ENCODE data around the gene GTPBP3. TPM values are rescaled to one million over a fixed set of nuclear protein-coding genes. Genes with fewer than 3 reads are reported as not detected.
"Not testable (repeated sequence)": the region's sequence is repeated elsewhere in the genome, so short reads cannot be mapped to it uniquely, and the experiment has no call there.

GTPBP3 gene, protein sequence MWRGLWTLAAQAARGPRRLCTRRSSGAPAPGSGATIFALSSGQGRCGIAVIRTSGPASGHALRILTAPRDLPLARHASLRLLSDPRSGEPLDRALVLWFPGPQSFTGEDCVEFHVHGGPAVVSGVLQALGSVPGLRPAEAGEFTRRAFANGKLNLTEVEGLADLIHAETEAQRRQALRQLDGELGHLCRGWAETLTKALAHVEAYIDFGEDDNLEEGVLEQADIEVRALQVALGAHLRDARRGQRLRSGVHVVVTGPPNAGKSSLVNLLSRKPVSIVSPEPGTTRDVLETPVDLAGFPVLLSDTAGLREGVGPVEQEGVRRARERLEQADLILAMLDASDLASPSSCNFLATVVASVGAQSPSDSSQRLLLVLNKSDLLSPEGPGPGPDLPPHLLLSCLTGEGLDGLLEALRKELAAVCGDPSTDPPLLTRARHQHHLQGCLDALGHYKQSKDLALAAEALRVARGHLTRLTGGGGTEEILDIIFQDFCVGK
- total RNA-seq (26.1 TPM), polyA plus RNA-seq (1 to 10 TPM; 5.2 to 9.4 (median 8.7) TPM)

DNA sequence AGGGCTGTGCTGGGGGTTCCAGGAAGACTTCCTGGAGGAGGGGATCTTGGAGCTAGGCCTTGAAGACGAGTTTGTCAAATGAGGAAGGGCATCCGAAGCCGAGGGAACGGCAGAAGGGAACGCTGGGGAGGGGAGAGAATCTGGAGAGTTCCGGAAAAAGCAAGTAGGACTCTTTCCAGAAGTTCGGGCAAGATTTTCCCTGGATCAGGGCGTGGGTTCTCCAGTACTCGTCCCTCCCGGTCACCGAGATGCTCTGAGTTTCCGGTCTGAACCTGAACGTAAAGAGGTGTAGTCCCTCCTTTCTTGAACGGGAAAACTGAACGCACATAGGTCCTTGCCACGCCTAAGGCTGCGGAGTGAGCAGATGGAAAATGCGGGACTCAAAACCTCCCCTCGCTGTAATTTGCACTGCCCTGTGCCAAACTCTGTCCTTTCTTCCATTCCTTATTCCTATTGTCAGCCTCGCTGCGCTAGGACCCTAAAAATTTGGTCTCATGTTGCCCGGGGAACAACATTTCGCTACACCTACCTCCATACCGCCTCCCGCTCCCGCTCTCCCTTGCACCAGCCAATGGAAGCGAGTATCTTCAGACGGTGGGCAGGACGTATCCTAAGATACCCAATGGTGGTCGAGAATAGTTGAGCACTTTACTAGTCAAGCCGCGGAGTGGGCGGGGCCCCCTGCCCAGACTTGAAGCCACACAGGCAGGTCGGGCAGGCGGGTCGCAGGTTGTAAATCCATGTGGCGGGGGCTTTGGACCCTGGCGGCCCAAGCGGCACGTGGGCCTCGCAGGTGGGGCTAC is at the start of gene GTPBP3:
Gene GTPBP3, plus strand, starts transcription at position 682 of the 803 bp plus-strand sequence. Its CDS starts 59 bp downstream, at position 741.
- ATAC-seq (ENCODE audit: low read depth in 2 of 2) (peak; percentile 93 to 94), DNase-seq (peak; percentile 94 to 99 (median 97))
- no peaks in the 10 kb centered on the region for H3K36me3 ChIP-seq (ENCODE audit: control insufficient read depth, insufficient read depth, low read length)
- peak within 1 kb of the TSS; percentile 91 for H3K4me3 ChIP-seq (ENCODE audit: low read depth, low read length)
- peaks cover 49% of the 10 kb centered on the region for H3K4me1 ChIP-seq (ENCODE audit: control insufficient read depth, insufficient read depth, low read length, poor library complexity, severe bottlenecking)
- H3K27me3 ChIP-seq (ENCODE audit: control insufficient read depth, insufficient read depth, low read length), result no peaks in the 10 kb centered on the region
- H3K9me3 ChIP-seq (ENCODE audit: control insufficient read depth in 2 of 2, low read length in 2 of 2), result no peaks in the 10 kb centered on the region
- Mint-ChIP-seq H3K4me1 (peaks cover 5 to 54% (median 15%) of the 10 kb centered on the region in 4 donors), H3K27me3 (peaks cover 4% of the 10 kb centered on the region), H3K4me3 (peak within 1 kb of the TSS; percentile 88 to 97 (median 92)), H3K9me3 (peaks cover 0 to 2% (median 0%) of the 10 kb centered on the region in 7 donors), H3K27ac (peak within 1 kb of the TSS; percentile 66 to 94 (median 88)), H3K36me3 (no peaks in the 10 kb centered on the region)
- H3K27ac ChIP-seq (ENCODE audit: insufficient read depth, low read length, poor library complexity, severe bottlenecking), result peak within 1 kb of the TSS; percentile 84

DNA sequence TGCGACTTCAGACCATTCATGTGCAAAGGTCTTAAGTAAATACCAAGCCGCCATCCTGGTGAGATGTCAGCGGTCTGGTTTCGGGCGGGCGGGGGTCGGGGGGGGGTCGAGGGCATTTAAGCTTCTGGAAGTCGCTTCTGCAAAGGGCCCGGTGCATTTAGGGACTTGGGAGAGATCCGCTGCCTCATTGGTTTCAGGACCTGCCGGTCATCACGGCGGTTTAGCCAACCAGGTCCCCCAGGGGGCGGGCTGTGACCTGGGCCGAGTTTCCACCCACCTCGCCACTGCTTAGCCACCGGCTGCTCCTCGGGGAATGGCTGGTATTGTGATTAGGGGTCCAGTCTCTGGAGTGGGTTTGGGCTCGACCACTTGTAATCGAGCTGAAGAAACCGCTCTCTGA is 47.9 kb upstream of the GTPBP3 start:
- peaks cover 0 to 5% (median 2%) of the 10 kb centered on the region in 4 donors for H3K4me1 Mint-ChIP-seq
- H3K36me3 Mint-ChIP-seq, result no peaks in the 10 kb centered on the region
- H3K9me3 Mint-ChIP-seq, result peaks cover 0 to 1% (median 0%) of the 10 kb centered on the region in 7 donors
- peaks cover 11% of the 10 kb centered on the region for H3K27me3 Mint-ChIP-seq
- Histone ChIP-seq H3K36me3 (ENCODE audit: control insufficient read depth, insufficient read depth, low read length) (no peaks in the 10 kb centered on the region), H3K4me3 (ENCODE audit: low read depth, low read length) (no peak overlapping the region), H3K9me3 (ENCODE audit: control insufficient read depth in 2 of 2, low read length in 2 of 2) (no peaks in the 10 kb centered on the region), H3K27me3 (ENCODE audit: control insufficient read depth, insufficient read depth, low read length) (no peaks in the 10 kb centered on the region), H3K4me1 (ENCODE audit: control insufficient read depth, insufficient read depth, low read length, poor library complexity, severe bottlenecking) (peaks cover 11% of the 10 kb centered on the region), H3K27ac (ENCODE audit: insufficient read depth, low read length, poor library complexity, severe bottlenecking) (no peak overlapping the region)
- DNase-seq (peak in 1 of 3 donors; percentile 73), ATAC-seq (ENCODE audit: low read depth in 2 of 2) (no peak)
- H3K27ac Mint-ChIP-seq, result no peak overlapping the region
- H3K4me3 Mint-ChIP-seq, result no peak overlapping the region

DNA sequence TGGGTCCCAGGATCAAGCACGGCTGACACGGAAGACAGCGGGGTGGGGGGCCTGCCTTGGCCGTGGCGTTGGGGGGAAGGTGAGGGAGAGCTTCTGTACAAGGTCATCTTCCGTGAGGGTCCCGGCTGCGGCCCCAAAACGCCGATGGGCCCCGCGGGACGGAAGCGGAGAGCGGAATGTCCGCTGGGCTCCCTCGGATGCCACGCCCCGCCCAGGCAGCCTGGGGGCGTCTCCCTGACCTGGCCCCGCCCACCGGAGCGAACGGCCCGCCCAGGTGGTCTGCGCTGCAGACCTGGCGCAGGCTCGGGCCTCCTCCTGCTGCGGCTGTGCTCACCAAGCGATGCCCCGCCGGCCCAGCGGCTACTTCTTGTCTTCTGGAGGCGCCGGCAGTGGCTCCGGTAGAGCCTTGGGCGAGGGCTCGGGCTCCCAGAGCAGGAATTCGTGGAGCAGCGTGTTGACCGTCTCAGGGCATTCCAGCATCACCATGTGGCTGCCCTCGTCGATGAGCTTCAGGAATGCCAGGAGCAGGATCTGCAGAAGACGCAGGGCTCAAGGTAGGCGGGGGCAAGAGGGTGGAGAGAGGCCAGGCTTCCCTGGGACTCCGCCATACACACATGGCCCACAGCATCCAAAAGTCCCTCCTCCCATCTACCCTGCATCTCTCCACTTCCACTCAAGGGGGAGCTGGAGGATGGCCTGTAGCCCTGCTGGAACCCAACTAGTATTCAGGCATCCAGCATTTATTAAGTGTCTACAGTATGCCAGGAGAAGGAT is 44.9 kb upstream of the GTPBP3 start:
- peak overlapping the region; percentile 66 for H3K4me3 ChIP-seq (ENCODE audit: low read depth, low read length)
- H3K27ac ChIP-seq (ENCODE audit: insufficient read depth, low read length, poor library complexity, severe bottlenecking), result peak overlapping the region; percentile 23
- peaks cover 11% of the 10 kb centered on the region for H3K4me1 ChIP-seq (ENCODE audit: control insufficient read depth, insufficient read depth, low read length, poor library complexity, severe bottlenecking)
- peak; percentile 75 to 87 (median 79) for DNase-seq
- peaks cover 0 to 1% (median 0%) of the 10 kb centered on the region in 7 donors for H3K9me3 Mint-ChIP-seq
- peak overlapping the region in 1 of 3 donors; percentile 59 for H3K27ac Mint-ChIP-seq
- H3K36me3 Mint-ChIP-seq, result no peaks in the 10 kb centered on the region
- peak overlapping the region; percentile 91 to 95 (median 92) for H3K4me3 Mint-ChIP-seq
- ATAC-seq (ENCODE audit: low read depth in 2 of 2), result peak; percentile 93 to 96
- H3K36me3 ChIP-seq (ENCODE audit: control insufficient read depth, insufficient read depth, low read length), result no peaks in the 10 kb centered on the region
- peaks cover 11% of the 10 kb centered on the region for H3K27me3 Mint-ChIP-seq
- no peaks in the 10 kb centered on the region for H3K27me3 ChIP-seq (ENCODE audit: control insufficient read depth, insufficient read depth, low read length)
- no peaks in the 10 kb centered on the region for H3K9me3 ChIP-seq (ENCODE audit: control insufficient read depth in 2 of 2, low read length in 2 of 2)
- peaks cover 0 to 5% (median 2%) of the 10 kb centered on the region in 4 donors for H3K4me1 Mint-ChIP-seq

DNA sequence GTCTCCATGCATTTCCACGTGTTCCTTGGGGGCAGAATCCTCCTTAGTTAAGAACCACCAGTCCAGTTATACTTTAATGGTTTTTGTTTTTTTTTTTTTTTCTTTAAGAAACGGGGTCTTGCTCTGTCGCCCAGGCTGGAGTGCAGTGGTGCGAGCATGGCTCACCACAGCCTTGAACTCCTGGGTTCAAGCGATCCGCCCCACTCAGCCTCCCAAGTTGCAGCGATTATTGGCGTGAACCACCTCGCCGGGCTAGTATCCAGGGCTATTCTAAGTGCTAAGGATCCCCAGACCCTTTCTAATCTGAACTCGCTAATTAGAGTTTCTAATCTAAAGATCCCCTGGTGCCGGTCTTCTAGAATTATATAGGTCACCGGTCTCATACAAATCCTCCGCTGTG is 43.7 kb upstream of the GTPBP3 start:
- H3K27me3 ChIP-seq (ENCODE audit: control insufficient read depth, insufficient read depth, low read length), result no peaks in the 10 kb centered on the region
- H3K27ac ChIP-seq (ENCODE audit: insufficient read depth, low read length, poor library complexity, severe bottlenecking), result no peak overlapping the region
- no peak for ATAC-seq (ENCODE audit: low read depth in 2 of 2)

DNA sequence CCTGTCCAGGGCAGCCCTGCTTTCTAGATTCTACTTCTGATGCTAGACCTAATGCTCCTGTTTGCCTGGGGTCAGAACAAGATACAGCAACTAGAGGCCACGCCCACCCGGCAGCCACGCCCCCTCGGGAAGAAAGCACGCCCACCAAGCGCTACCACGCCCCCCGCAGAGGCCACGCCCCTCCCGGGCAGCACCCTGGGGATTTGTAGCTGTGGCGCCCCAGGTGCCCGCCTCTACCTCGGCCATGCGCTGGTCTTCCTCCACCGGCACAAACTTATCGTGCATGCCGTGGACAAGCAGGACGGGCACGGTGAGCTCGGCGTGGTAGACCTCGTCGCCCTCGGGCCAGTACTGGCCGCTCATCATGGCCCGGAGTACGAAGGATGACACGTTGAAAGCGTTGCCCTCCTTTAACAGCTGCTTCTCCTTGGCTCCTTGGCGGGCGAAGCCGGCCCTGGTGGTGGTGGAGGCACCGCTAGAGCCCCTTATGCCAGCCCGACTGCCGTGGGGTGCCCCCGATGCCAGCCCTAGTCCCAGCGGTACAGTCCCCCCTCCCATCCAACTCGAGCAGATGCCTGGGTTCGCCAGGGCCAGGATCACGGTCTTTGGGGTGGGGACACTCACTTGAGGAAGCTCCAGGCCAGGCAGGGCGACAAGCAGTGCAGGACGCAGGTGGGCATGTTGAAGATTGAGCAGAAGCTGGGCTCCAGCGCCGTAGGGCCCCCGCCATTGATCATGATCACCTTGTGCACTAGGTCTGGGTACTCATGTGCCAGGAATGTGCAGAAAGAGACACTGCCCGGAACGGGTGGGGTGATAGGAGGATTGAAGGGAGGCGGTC is 43.1 kb upstream of the GTPBP3 start:
- Mint-ChIP-seq H3K36me3 (peaks cover 5% of the 10 kb centered on the region), H3K4me3 (peak overlapping the region in 2 of 4 donors; percentile 47 to 85), H3K4me1 (peaks cover 0 to 5% (median 2%) of the 10 kb centered on the region in 4 donors), H3K27me3 (peaks cover 6% of the 10 kb centered on the region), H3K9me3 (peaks cover 0 to 1% (median 0%) of the 10 kb centered on the region in 7 donors), H3K27ac (no peak overlapping the region)
- Histone ChIP-seq H3K9me3 (ENCODE audit: control insufficient read depth in 2 of 2, low read length in 2 of 2) (no peaks in the 10 kb centered on the region), H3K36me3 (ENCODE audit: control insufficient read depth, insufficient read depth, low read length) (peaks cover 4% of the 10 kb centered on the region), H3K27me3 (ENCODE audit: control insufficient read depth, insufficient read depth, low read length) (no peaks in the 10 kb centered on the region), H3K27ac (ENCODE audit: insufficient read depth, low read length, poor library complexity, severe bottlenecking) (no peak overlapping the region), H3K4me1 (ENCODE audit: control insufficient read depth, insufficient read depth, low read length, poor library complexity, severe bottlenecking) (peaks cover 11% of the 10 kb centered on the region), H3K4me3 (ENCODE audit: low read depth, low read length) (no peak overlapping the region)
- ATAC-seq (ENCODE audit: low read depth in 2 of 2) (no peak), DNase-seq (peak in 2 of 3 donors; percentile 29 to 32)

More for the DNA sequence above, 43.7 kb upstream of the GTPBP3 start:
- H3K36me3 Mint-ChIP-seq, result peaks cover 5% of the 10 kb centered on the region
- H3K27ac Mint-ChIP-seq, result no peak overlapping the region
- Histone ChIP-seq H3K4me3 (ENCODE audit: low read depth, low read length) (no peak overlapping the region), H3K36me3 (ENCODE audit: control insufficient read depth, insufficient read depth, low read length) (peaks cover 4% of the 10 kb centered on the region), H3K4me1 (ENCODE audit: control insufficient read depth, insufficient read depth, low read length, poor library complexity, severe bottlenecking) (peaks cover 11% of the 10 kb centered on the region), H3K9me3 (ENCODE audit: control insufficient read depth in 2 of 2, low read length in 2 of 2) (no peaks in the 10 kb centered on the region)
- peaks cover 0 to 1% (median 0%) of the 10 kb centered on the region in 7 donors for H3K9me3 Mint-ChIP-seq
- peak overlapping the region in 2 of 4 donors; percentile 47 to 85 for H3K4me3 Mint-ChIP-seq
- H3K27me3 Mint-ChIP-seq, result peaks cover 6% of the 10 kb centered on the region
- peaks cover 0 to 5% (median 2%) of the 10 kb centered on the region in 4 donors for H3K4me1 Mint-ChIP-seq
- DNase-seq, result no peak

DNA sequence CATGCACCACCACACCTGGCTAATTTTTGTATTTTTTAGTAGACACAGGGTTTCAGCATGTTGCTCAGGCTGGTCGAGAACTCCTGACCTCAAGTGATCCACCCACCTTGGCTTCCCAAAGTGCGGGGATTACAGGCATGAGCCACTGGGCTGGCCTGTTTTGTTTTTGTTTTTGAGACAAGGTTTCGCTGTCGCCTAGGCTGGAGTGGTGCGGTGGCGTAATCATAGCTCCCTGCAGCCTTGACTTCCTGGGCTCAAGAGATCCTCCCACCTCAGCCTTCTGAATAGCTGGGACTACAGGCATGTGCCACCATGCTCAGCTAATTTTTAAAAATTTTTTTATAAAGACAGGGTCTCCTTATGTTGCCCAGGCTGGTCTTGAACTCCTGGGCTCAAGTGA is 41.8 kb upstream of the GTPBP3 start:
- H3K27me3 Mint-ChIP-seq; H3K4me1 Mint-ChIP-seq; H3K27ac ChIP-seq (ENCODE audit: insufficient read depth, low read length, poor library complexity, severe bottlenecking); H3K27me3 ChIP-seq (ENCODE audit: control insufficient read depth, insufficient read depth, low read length); H3K36me3 Mint-ChIP-seq; H3K27ac Mint-ChIP-seq; H3K4me3 ChIP-seq (ENCODE audit: low read depth, low read length); H3K9me3 Mint-ChIP-seq; H3K9me3 ChIP-seq (ENCODE audit: control insufficient read depth in 2 of 2, low read length in 2 of 2); ATAC-seq (ENCODE audit: low read depth in 2 of 2); H3K4me3 Mint-ChIP-seq; DNase-seq; H3K36me3 ChIP-seq (ENCODE audit: control insufficient read depth, insufficient read depth, low read length): not testable (repeated sequence)
- peaks cover 11% of the 10 kb centered on the region for H3K4me1 ChIP-seq (ENCODE audit: control insufficient read depth, insufficient read depth, low read length, poor library complexity, severe bottlenecking)

Measured in CD4-positive, CD25-positive, alpha-beta regulatory T cell (primary cell).